ENCODE results near the gene SH3RF3. TPM values are rescaled to one million over a fixed set of nuclear protein-coding genes. Genes with fewer than 3 reads are reported as not detected.

SH3RF3 gene
- polyA plus RNA-seq, 1 donor, result 5.0 TPM

- no peak for DNase-seq
These were observed 225.1 kb downstream of the SH3RF3 start for GRCh38 chr2:109353806-109354745.

GRCh38 chr2:109355192-109355843 lies 226.3 kb downstream of the SH3RF3 start:
- no peak for DNase-seq

- DNase-seq, result no peak
These were observed 227.5 kb downstream of the SH3RF3 start for GRCh38 chr2:109356324-109357035.

- DNase-seq, result no peak
These were observed 235.2 kb downstream of the SH3RF3 start for GRCh38 chr2:109364217-109364616.

GRCh38 chr2:109365131-109365530 lies 236.1 kb downstream of the SH3RF3 start:
- no peak for DNase-seq

GRCh38 chr2:109367683-109368082 lies 238.7 kb downstream of the SH3RF3 start:
- no peak for DNase-seq

- no peak for DNase-seq
These were observed 239.8 kb downstream of the SH3RF3 start for GRCh38 chr2:109368798-109369197.

GRCh38 chr2:109369671-109370191 lies 240.7 kb downstream of the SH3RF3 start:
- DNase-seq, result no peak

- DNase-seq, result no peak
These were observed 241.5 kb downstream of the SH3RF3 start for GRCh38 chr2:109370399-109371035.

GRCh38 chr2:109371481-109372170 lies 242.6 kb downstream of the SH3RF3 start:
- DNase-seq, result no peak

- no peak for DNase-seq
These were observed 243.2 kb downstream of the SH3RF3 start for GRCh38 chr2:109372171-109372568.

GRCh38 chr2:109372614-109373013 lies 243.6 kb downstream of the SH3RF3 start:
- DNase-seq, result no peak

- DNase-seq, result no peak
These were observed 245.0 kb downstream of the SH3RF3 start for GRCh38 chr2:109373791-109374547.

- no peak for DNase-seq
These were observed 245.6 kb downstream of the SH3RF3 start for GRCh38 chr2:109374548-109375130.

GRCh38 chr2:109375131-109375561 lies 246.1 kb downstream of the SH3RF3 start:
- no peak for DNase-seq

GRCh38 chr2:109375656-109376055 lies 246.7 kb downstream of the SH3RF3 start:
- DNase-seq, result no peak

- no peak for DNase-seq
These were observed 247.1 kb downstream of the SH3RF3 start for GRCh38 chr2:109376115-109376514.

- no peak for DNase-seq
These were observed 247.9 kb downstream of the SH3RF3 start for GRCh38 chr2:109376796-109377495.

- no peak for DNase-seq
These were observed 249.0 kb downstream of the SH3RF3 start for GRCh38 chr2:109377976-109378375.

- DNase-seq, result no peak
These were observed 249.7 kb downstream of the SH3RF3 start for GRCh38 chr2:109378682-109379081.

Measured in hindlimb muscle (tissue), 1 donor.